GM19238 (cell line): ENCODE results near the gene INHA.

Source experiments
- DNase-seq: peaks from one replicate; pipeline ENCODE4 v3.0.0; 2011; ENCODE audit warnings: low spot score; ENCODE audit not compliant: insufficient read length

Gene INHA

GRCh38 chr2:219611306-219611705, 39.2 kb downstream of the INHA start:
- DNase-seq = no peak

GRCh38 chr2:219611866-219612576, 39.9 kb downstream of the INHA start:
- DNase-seq = no peak

GRCh38 chr2:219612577-219613286, 40.6 kb downstream of the INHA start:
- DNase-seq = no peak

DNA sequence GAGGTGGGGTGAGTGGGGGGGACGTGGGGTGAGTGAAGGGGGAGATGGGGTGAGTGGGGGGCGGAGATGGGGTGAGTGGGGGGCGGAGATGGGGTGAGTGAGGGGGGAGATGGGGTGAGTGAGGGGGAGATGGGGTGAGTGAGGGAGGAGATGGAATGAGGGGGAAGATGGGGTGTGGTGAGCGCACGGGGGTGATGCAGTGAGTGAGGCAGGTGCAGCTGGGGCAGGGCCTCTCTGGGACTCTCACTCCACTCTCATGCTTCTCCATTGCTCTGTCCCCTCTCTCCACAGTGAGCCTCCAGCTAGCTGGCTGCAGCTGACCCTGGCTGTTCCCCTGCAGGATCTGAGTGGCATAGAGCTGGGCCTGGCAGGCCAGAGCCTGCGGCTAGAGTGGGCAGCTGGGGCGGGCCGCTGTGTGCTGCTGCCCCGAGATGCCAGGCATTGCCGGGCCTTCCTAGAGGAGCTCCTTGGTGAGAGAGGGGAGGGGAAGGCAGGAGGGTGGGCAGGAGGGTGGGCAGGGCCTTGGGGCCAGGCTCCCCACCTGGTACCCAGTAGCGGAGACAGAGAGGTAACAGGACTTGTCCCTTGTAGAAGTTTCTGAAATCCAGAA, 41.5 kb downstream of the INHA start:
- no peak for DNase-seq

DNA sequence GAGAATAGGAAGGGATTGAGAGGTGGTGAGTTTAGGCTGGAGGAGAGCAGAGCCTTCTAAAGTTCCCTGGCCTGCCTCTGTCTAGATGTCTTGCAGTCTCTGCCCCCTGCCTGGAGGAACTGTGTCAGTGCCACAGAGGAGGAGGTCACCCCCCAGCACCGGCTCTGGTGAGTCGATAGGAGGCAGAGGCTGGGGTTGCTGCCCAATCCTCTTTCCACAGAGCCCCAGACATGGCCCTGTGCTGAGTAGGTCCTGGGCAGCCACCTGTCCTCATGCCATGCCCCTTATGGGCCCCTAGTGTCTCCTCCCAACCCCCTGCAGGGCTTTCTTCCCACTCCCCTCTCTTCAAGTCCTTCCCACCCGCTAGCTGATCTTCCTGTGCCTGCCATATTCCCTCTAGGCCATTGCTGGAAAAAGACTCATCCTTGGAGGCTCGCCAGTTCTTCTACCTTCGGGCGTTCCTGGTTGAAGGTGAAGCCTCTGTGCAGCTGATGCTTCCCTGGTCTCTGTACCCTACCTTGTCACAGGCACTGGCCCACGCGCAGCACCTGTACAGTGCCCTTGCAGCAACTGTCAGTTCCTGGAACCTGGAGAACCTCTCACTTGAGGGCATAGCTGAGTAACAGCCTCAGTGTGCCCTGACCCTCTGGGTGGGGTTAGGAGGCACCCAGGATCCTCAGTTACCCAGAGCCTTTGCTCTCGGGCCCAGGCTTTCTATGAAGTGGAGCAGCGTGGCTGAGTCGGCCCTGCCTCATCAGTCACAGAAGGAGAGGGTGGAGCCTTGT, 42.2 kb downstream of the INHA start:
- DNase-seq = no peak

DNA sequence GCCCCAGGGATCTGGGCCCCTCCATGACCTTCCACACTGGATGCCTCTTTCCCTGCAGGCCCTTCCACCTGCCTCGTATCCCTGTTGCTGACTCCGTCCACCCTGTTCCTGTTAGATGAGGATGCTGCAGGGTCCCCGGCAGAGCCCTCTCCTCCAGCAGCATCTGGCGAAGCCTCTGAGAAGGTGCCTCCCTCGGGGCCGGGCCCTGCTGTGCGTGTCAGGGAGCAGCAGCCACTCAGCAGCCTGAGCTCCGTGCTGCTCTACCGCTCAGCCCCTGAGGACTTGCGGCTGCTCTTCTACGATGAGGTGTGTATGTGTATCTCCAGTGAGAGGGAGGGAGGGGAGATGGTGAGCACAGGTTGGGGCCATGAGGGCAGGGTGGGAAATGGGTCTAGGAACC, 42.9 kb downstream of the INHA start:
- DNase-seq = no peak

DNA sequence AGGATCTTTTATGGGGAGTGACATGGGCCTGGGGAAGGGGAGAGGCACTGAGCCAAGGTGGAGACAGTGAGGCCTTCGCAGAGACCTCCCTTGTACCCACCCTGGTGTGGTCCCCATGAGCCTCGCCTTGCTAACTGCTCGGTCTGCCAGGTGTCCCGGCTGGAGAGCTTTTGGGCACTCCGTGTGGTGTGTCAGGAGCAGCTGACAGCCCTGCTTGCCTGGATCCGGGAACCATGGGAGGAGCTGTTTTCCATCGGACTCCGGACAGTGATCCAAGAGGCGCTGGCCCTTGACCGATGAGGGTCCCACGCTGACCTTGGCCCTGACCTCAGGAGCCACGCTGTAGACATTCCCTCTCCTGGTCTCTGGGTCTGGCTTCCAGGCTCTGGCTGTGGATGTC, 43.8 kb downstream of the INHA start:
- no peak for DNase-seq

DNA sequence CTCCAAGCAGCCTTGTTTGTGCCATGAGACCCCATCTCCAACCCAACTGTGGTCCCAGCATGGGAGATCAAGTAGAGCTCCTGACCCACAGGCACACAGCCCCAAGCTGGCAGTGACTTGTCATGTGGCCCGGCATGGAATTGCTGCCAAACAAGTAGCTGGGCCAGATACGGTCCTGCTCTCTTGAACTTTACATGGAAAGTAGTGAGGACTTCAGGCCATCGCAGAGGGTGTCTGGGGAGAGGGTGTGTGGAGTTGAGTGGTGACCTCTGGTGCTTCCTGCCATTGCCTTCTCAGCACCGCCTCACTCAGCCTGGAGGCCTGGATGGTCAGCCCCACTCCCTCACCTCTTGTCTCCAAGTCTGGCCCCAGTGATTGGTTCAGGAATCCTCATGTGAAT, 44.4 kb downstream of the INHA start:
- DNase-seq = no peak

- DNase-seq = no peak
These were observed 46.6 kb downstream of the INHA start for GRCh38 chr2:219618733-219619122.

DNA sequence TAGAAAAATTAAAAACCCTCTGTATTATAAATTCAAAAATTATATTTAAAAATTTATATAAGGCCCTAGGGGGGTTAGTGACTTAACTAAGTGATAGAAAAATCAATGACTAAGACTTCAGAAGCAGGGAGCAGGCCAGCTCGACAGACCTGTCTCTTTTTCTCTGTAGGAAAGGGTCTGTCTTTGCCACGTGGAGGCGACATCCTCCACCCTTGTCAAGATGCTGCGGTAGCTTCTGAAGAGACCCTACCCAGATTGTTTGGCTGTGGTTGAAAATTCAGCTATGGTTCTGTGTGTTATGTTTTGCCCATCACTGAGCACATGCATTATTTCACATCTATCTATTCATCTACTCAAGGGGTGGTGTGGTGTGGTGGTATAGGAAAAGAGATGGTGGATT, 47.1 kb downstream of the INHA start:
- DNase-seq = no peak

GRCh38 chr2:219620546-219620945, 48.4 kb downstream of the INHA start:
- DNase-seq = no peak

DNA sequence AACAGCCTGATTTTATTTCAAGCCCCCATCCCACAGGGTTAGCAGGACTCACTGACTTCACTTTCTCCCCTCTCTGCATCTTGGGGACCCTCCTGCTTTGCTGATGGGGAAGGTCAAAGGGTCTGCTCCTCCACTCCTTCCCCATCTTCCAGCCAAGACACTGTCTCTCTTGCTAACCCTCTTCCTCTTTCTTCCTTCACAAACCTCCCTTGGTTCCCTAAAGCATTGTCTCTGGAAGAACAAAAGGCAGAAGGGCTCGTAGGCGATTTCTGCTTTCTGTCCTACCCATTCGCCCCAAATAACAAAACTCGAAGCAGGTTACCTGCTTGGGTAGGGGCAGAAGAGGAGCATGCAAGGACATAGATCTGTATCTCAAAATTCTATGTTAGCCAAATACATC, 49.8 kb downstream of the INHA start:
- DNase-seq = no peak

DNA sequence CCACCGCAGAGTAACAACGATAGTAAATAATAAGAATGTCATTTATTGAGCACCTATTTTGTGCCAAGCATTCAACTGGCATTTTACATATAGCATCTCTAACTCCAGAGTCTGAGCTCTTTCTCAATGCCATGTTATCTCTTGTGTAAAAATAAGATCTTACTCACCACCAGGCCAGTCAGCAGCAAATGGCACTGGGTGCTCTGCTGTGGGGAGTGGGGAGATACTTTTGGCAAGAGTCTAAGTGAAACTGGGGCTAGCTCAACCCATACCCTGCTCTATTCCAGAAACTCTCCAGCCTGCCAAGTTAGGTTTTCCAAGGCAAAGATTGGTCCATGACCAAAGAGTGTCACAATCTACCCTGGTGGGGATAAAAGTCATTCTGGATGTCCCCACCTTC, 50.4 kb downstream of the INHA start:
- no peak for DNase-seq

GRCh38 chr2:219624565-219624964, 52.5 kb downstream of the INHA start:
- DNase-seq = no peak

DNA sequence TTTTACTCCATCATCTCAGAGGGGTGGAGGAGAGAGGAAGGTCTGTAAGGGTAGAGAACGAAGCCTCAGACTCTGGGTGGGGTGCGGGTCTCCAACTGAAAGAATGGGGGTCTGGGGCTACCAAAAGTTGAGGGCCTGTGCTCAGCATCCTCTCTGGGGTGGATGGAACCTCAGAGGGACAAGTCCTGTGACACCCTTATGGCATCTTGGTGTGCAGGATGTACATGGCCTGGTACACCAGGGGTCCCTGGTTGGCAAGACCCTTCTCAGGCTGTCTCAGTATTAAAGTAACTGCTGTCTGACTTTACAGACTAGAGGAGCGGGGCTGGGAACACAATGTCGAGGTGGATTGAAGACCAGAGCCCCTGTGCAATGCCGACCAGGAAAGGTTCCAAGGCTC, 53.1 kb downstream of the INHA start:
- no peak for DNase-seq
